IMR-90 (cell line): Measurements from ENCODE around the gene LATS2. TPM values are rescaled to one million over a fixed set of nuclear protein-coding genes. Genes with fewer than 3 reads are reported as not detected.
A peak's percentile ranks its signal among the peaks of the same experiment; 100 is the strongest.

Experiments
- ATAC-seq: fragments of 200-7000 bp; cut with Tn5 transposase; 2 replicates; pipeline ENCODE4 v1.9.1; 2020; ENCODE audit warnings: low read depth, mild to moderate bottlenecking, moderate library complexity
- BruUV-seq: library from RNA; stranded (reverse); fragments of 400-500 nt; replicated peaks from 2 replicates; lab custom pipeline; 2021; lab: Mats Ljungman, UMichigan
- CTCF ChIA-PET: fragments of 300-600 bp; formaldehyde crosslinking; extraction: SDS; loops from one replicate; lab custom pipeline; 2021; ENCODE audit warnings: antibody characterized with exemption; lab: Yijun Ruan, JAX
- POLR2A ChIA-PET: fragments of 300-600 bp; sonication (Branson Sonifier 250); formaldehyde crosslinking; loops from one replicate; lab custom pipeline; 2022; ENCODE audit warnings: antibody characterized with exemption; ENCODE audit not compliant: unreplicated experiment; lab: Charles Lee
- DNase-seq: peaks from one replicate; pipeline ENCODE4 v3.0.0; 2013
- H2AFZ ChIP-seq: replicated peaks from 2 replicates; pipeline ENCODE3; 2013; ENCODE audit warnings: low read length, mild to moderate bottlenecking; ENCODE audit not compliant: poor library complexity
- H2AK5ac ChIP-seq: 2 replicates; pipeline ENCODE4 v1.6.1; 2013; ENCODE audit warnings: low read depth, low read length, inconsistent platforms
- H2AK9ac ChIP-seq: replicated peaks from 2 replicates; pipeline ENCODE3; 2013; ENCODE audit warnings: mild to moderate bottlenecking, low read depth, low read length, moderate library complexity; ENCODE audit not compliant: poor library complexity
- H2BK120ac ChIP-seq: 2 replicates; pipeline ENCODE4 v1.6.1; 2013; ENCODE audit warnings: low read depth, low read length, inconsistent platforms
- H2BK15ac ChIP-seq: 3 replicates; pipeline ENCODE4 v1.6.1; 2013; ENCODE audit warnings: low read depth, low read length, inconsistent platforms
- H2BK20ac ChIP-seq: 2 replicates; pipeline ENCODE4 v1.6.1; 2013; ENCODE audit warnings: low read depth, mild to moderate bottlenecking, inconsistent platforms, low read length, moderate library complexity
- H2BK5ac ChIP-seq: 2 replicates; pipeline ENCODE4 v1.6.1; 2013; ENCODE audit warnings: mild to moderate bottlenecking, low read depth, low read length, inconsistent platforms; ENCODE audit not compliant: poor library complexity, severe bottlenecking
- H3K14ac ChIP-seq: replicated peaks from 2 replicates; pipeline ENCODE4 v1.6.1; 2013; ENCODE audit warnings: low read depth, low read length, inconsistent platforms
- H3K18ac ChIP-seq: 2 replicates; pipeline ENCODE4 v1.6.1; 2013; ENCODE audit warnings: low read depth, low read length, control low read depth
- H3K23ac ChIP-seq: 2 replicates; pipeline ENCODE4 v1.6.1; 2013; ENCODE audit warnings: low read depth, low read length, inconsistent platforms
- H3K27ac ChIP-seq: 2 replicates; pipeline ENCODE4 v1.5.1; 2013; ENCODE audit warnings: mild to moderate bottlenecking, control low read depth, low read length; ENCODE audit not compliant: insufficient read depth
- H3K27me3 ChIP-seq: 2 replicates; pipeline ENCODE4 v1.6.1; 2013; ENCODE audit warnings: low read length; ENCODE audit not compliant: control insufficient read depth, insufficient read depth
- H3K36me3 ChIP-seq: 2 replicates; pipeline ENCODE4 v1.6.1; 2013; ENCODE audit warnings: low read length, mixed read lengths; ENCODE audit not compliant: control insufficient read depth, insufficient read depth
- H3K4ac ChIP-seq: 2 replicates; pipeline ENCODE4 v1.6.1; 2013; ENCODE audit warnings: low read depth, low read length, inconsistent platforms
- H3K4me1 ChIP-seq: 2 replicates; pipeline ENCODE4 v1.6.1; 2013; ENCODE audit warnings: low read length, mixed read lengths; ENCODE audit not compliant: control insufficient read depth, insufficient read depth
- H3K4me2 ChIP-seq: 2 replicates; pipeline ENCODE4 v1.6.1; 2013; ENCODE audit warnings: low read depth, mild to moderate bottlenecking, control low read depth, low read length, moderate library complexity
- H3K4me3 ChIP-seq: 2 replicates; pipeline ENCODE4 v1.5.1; 2013; ENCODE audit warnings: low read depth, mild to moderate bottlenecking, control low read depth, low read length, moderate library complexity; ENCODE audit not compliant: insufficient read depth
- H3K56ac ChIP-seq: 2 replicates; pipeline ENCODE4 v1.6.1; 2013; ENCODE audit warnings: low read length, inconsistent platforms; ENCODE audit not compliant: insufficient read depth; ENCODE audit errors: extremely low read depth
- H3K79me1 ChIP-seq, 2 experiments: 2 replicates each; pipeline ENCODE4 v1.6.1; 2013; ENCODE audit warnings: low read length in 2 of 2, inconsistent platforms in 1 of 2, low read depth in 1 of 2
- H3K9ac ChIP-seq: 2 replicates; pipeline ENCODE4 v1.6.1; 2013; ENCODE audit warnings: low read depth, low read length, control low read depth
- H3K9me1 ChIP-seq: 2 replicates; pipeline ENCODE4 v1.6.1; 2013; ENCODE audit warnings: low read length, inconsistent platforms; ENCODE audit not compliant: insufficient read depth
- H3K9me3 ChIP-seq: 2 replicates; pipeline ENCODE4 v1.6.1; 2013; ENCODE audit warnings: low read length; ENCODE audit not compliant: control insufficient read depth, insufficient read depth
- H4K20me1 ChIP-seq: 2 replicates; pipeline ENCODE4 v1.6.1; 2013; ENCODE audit warnings: low read length, inconsistent platforms; ENCODE audit not compliant: insufficient read depth
- H4K5ac ChIP-seq: 2 replicates; pipeline ENCODE4 v1.6.1; 2013; ENCODE audit warnings: mild to moderate bottlenecking, low read depth, low read length, control low read depth
- H4K8ac ChIP-seq, 2 experiments: 2 replicates each; pipeline ENCODE4 v1.6.1; 2013; ENCODE audit warnings: low read depth in 2 of 2, low read length in 2 of 2, control low read depth in 1 of 2, inconsistent platforms in 1 of 2
- H4K91ac ChIP-seq: 2 replicates; pipeline ENCODE4 v1.6.1; 2013; ENCODE audit warnings: low read depth, low read length, inconsistent platforms; ENCODE audit not compliant: insufficient read depth
- BHLHE40 ChIP-seq: fragments of 150-350 bp; IDR thresholded peaks from 2 replicates; pipeline ENCODE4 v1.6.1; 2016; ENCODE audit warnings: mild to moderate bottlenecking, low read depth, low read length
- CEBPB ChIP-seq: IDR thresholded peaks from 2 replicates; pipeline ENCODE4 v1.6.1; 2012; ENCODE audit warnings: low read depth, low read length, improper control_type of control experiment
- CHD1 ChIP-seq: IDR thresholded peaks from 2 replicates; pipeline ENCODE4 v1.6.1; 2012; ENCODE audit warnings: low read depth, low read length, improper control_type of control experiment
- FOS ChIP-seq: fragments of 150-350 bp; IDR thresholded peaks from 2 replicates; pipeline ENCODE4 v1.6.1; 2016; ENCODE audit warnings: low read depth, low read length
- MAFK ChIP-seq: IDR thresholded peaks from 2 replicates; pipeline ENCODE4 v1.6.1; 2012; ENCODE audit warnings: low read depth, low read length, improper control_type of control experiment
- MAZ ChIP-seq: IDR thresholded peaks from 2 replicates; pipeline ENCODE4 v1.6.1; 2012; ENCODE audit warnings: low read depth, mild to moderate bottlenecking, low read length, improper control_type of control experiment, moderate library complexity, borderline replicate concordance
- MXI1 ChIP-seq: IDR thresholded peaks from 2 replicates; pipeline ENCODE4 v1.6.1; 2012; ENCODE audit warnings: low read depth, mild to moderate bottlenecking, low read length, moderate library complexity, borderline replicate concordance
- NFE2L2 ChIP-seq: fragments of 150-350 bp; IDR thresholded peaks from 2 replicates; pipeline ENCODE4 v1.6.1; 2016; ENCODE audit warnings: low read depth, mild to moderate bottlenecking, low read length
- POLR2A ChIP-seq: IDR thresholded peaks from 2 replicates; pipeline ENCODE4 v1.6.1; 2012; ENCODE audit warnings: mild to moderate bottlenecking, low read depth, low read length
- RAD21 ChIP-seq: IDR thresholded peaks from 2 replicates; pipeline ENCODE4 v1.6.1; 2012; ENCODE audit warnings: low read length, improper control_type of control experiment
- RCOR1 ChIP-seq: IDR thresholded peaks from 2 replicates; pipeline ENCODE4 v1.6.1; 2012; ENCODE audit warnings: mild to moderate bottlenecking, low read length, improper control_type of control experiment; ENCODE audit not compliant: insufficient replicate concordance
- RFX5 ChIP-seq: IDR thresholded peaks from 2 replicates; pipeline ENCODE4 v1.8.0; 2012; ENCODE audit warnings: low read depth, mild to moderate bottlenecking, low read length, moderate library complexity
- SMC3 ChIP-seq: fragments of 150-350 bp; IDR thresholded peaks from 2 replicates; pipeline ENCODE4 v1.6.1; 2016; ENCODE audit warnings: low read depth, mild to moderate bottlenecking, antibody characterized with exemption, low read length, moderate library complexity
- WGBS, 2 experiments: methylation state at CpG; one replicate each; pipeline versions ENCODE4 v1.1.5 to v1.1.7; 2013; ENCODE audit warnings: missing lambda C conversion rate in 2 of 2; ENCODE audit not compliant: insufficient read length in 1 of 2; ENCODE audit errors: extremely low coverage in 2 of 2; 5-methylcytosine and 5-hydroxymethylcytosine counted together
- dilution Hi-C: fragments of 300-500 bp; cut with HindIII; formaldehyde crosslinking; loops from one replicate; pipeline ENCODE4 v1.14.3; 2018; ENCODE audit warnings: low sequenced_read_pairs; ENCODE audit not compliant: unreplicated experiment
- in situ Hi-C: fragments of 300-500 bp; cut with MboI; formaldehyde crosslinking; loops from 3 replicates; pipeline ENCODE4 v1.14.3; 2019; ENCODE audit warnings: low sequenced_read_pairs, inconsistent platforms, mixed read lengths
- intact Hi-C: fragments of 100-400 bp; cut with micrococcal nuclease; formaldehyde crosslinking; loops from 2 replicates; pipeline ENCODE4 v1.10.0; 2022
- polyA plus RNA-seq, 3 experiments: library from polyadenylated mRNA; depleted of rRNA; stranded (reverse); fragments of >200 nt; gene quantifications; 2 replicates each; pipeline ENCODE4 v1.2.3, GENCODE V29; 2012; ENCODE audit warnings: low replicate concordance in 1 of 3
- total RNA-seq: library from RNA; depleted of rRNA; stranded (reverse); fragments of >200 nt; gene quantifications from 2 replicates; pipeline ENCODE4 v1.2.3, GENCODE V29; 2012
- TF ChIP-seq, protein P1 (sequence below): conservative IDR thresholded peaks from 2 replicates; pipeline ENCODE4 v1.5.1; 2012; ENCODE audit warnings: mild to moderate bottlenecking, low read depth, low read length, improper control_type of control experiment
- TF ChIP-seq, protein P2 (sequence below): fragments of 150-350 bp; IDR thresholded peaks from 2 replicates; pipeline ENCODE4 v1.6.1; 2017; ENCODE audit warnings: mild to moderate bottlenecking, antibody characterized with exemption, low read length, low read depth

Gene LATS2
- total and polyA plus RNA-seq, 2 of the 4 experiments (the other 2 are of a cell fraction) = 12.7 to 22.4 TPM

DNA sequence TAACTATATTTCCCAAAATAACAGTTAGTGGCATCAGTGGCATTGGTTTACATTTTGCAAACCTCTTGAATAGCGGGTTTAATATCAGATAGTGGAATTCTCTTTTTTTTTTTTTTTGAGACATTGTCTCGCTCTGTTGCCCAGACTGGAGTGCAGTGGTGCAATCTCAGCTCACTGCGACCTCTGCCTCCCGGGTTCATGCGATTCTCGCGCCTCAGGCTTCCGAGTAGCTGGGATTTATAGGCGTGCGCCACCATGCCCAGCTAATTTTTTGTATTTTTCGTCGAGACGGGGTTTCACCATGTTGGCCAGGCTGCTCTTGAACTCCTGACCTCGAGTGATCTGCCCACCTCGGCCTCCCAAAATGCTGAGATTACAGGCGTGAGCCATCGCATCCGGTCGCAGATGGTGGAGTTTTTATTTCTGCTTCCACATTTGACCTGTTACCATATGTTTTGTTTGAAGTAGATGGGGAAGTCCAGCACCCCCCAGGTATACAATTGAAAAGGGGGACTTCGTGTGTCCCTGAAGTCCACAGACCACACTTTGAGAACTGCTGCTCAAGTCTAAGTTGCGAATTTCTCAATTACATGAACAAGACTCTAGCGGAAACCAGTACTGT is 118.3 kb downstream of the LATS2 start:
- no peaks in the 10 kb centered on the region for H4K20me1 ChIP-seq
- no peak overlapping the region for H2AK5ac ChIP-seq
- intact Hi-C loops (loop anchor here (1.0 to 5.0 kb wide), 7 partner anchors 54 to 534 kb away; partner anchors contain the start of genes LATS2, MRPL57 and SKA3), in situ Hi-C loops (loop anchor here (5.0 to 10.0 kb wide), 2 partner anchors 184 to 532 kb away; no protein-coding TSS in a partner anchor), dilution Hi-C loops (no loop called here)
- H3K4me1 ChIP-seq = peaks cover 13% of the 10 kb centered on the region
- DNase-seq (no peak), ATAC-seq (no peak)
- H3K79me1 ChIP-seq = no peaks in the 10 kb centered on the region
- H3K9me1 ChIP-seq = no peaks in the 10 kb centered on the region
- peak overlapping the region; percentile 87 for H2AFZ ChIP-seq
- H3K9ac ChIP-seq = no peak overlapping the region
- ChIA-PET CTCF (interaction anchor here (0.7 to 1.2 kb wide), 6 partner anchors 60 to 237 kb away, joined by 3 to 5 read pairs (median 4); no protein-coding TSS in a partner anchor), POLR2A (interaction anchor here (0.6 kb wide), 2 partner anchors 78 to 115 kb away, joined by 3 to 10 read pairs; no protein-coding TSS in a partner anchor)
- H3K14ac ChIP-seq = no peak overlapping the region
- H3K18ac ChIP-seq = no peak overlapping the region
- peak overlapping the region; percentile 63 for H3K4me2 ChIP-seq
- H4K5ac ChIP-seq = no peak overlapping the region
- no peak overlapping the region for H3K4ac ChIP-seq
- no peak overlapping the region for H4K91ac ChIP-seq
- peak overlapping the region; percentile 67 for H2BK120ac ChIP-seq
- H2AK9ac ChIP-seq = no peak overlapping the region
- H3K27me3 ChIP-seq = no peaks in the 10 kb centered on the region; the same call in 1 of the 2 replicates
- no peak overlapping the region for H3K23ac ChIP-seq
- H3K9me3 ChIP-seq = no peaks in the 10 kb centered on the region
- 0 out of 2 replicates have a peak overlapping the region, but pooled peaks have one; percentile 3 for H3K27ac ChIP-seq
- H2BK15ac ChIP-seq = no peak overlapping the region
- H4K8ac ChIP-seq = peak overlapping the region in 1 of 2 experiments; percentile 58; a peak in 1 of 4 replicates
- 68% methylated on average over 10 of the region's 22 CpGs; no CpG with 5 or more reads in 1 of the 2 experiments for WGBS, 2 experiments
- TF ChIP-seq MAFK (no peak), SMC3 (no peak), RAD21 (no peak), CHD1 (no peak), BHLHE40 (no peak), RFX5 (no peak), POLR2A (no peak), MAZ (no peak), NFE2L2 (no peak), MXI1 (no peak), RCOR1 (no peak), CEBPB (no peak), FOS (no peak)
- TF ChIP-seq, protein P1, sequence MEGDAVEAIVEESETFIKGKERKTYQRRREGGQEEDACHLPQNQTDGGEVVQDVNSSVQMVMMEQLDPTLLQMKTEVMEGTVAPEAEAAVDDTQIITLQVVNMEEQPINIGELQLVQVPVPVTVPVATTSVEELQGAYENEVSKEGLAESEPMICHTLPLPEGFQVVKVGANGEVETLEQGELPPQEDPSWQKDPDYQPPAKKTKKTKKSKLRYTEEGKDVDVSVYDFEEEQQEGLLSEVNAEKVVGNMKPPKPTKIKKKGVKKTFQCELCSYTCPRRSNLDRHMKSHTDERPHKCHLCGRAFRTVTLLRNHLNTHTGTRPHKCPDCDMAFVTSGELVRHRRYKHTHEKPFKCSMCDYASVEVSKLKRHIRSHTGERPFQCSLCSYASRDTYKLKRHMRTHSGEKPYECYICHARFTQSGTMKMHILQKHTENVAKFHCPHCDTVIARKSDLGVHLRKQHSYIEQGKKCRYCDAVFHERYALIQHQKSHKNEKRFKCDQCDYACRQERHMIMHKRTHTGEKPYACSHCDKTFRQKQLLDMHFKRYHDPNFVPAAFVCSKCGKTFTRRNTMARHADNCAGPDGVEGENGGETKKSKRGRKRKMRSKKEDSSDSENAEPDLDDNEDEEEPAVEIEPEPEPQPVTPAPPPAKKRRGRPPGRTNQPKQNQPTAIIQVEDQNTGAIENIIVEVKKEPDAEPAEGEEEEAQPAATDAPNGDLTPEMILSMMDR = no peak
- TF ChIP-seq, protein P2, sequence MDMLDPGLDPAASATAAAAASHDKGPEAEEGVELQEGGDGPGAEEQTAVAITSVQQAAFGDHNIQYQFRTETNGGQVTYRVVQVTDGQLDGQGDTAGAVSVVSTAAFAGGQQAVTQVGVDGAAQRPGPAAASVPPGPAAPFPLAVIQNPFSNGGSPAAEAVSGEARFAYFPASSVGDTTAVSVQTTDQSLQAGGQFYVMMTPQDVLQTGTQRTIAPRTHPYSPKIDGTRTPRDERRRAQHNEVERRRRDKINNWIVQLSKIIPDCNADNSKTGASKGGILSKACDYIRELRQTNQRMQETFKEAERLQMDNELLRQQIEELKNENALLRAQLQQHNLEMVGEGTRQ = no peak
- H3K36me3 ChIP-seq = no peaks in the 10 kb centered on the region
- no peak overlapping the region for H3K4me3 ChIP-seq
- no peak overlapping the region for H3K56ac ChIP-seq
- peak overlapping the region; percentile 67; the same call in 1 of the 2 replicates for H2BK20ac ChIP-seq
- no TSS peak for BruUV-seq
- H2BK5ac ChIP-seq = peak overlapping the region; percentile 6
